ENCODE results near the gene SLC6A16.
A peak's percentile ranks its signal among the peaks of the same experiment; 100 is the strongest.
"Not testable (repeated sequence)": the region's sequence is repeated elsewhere in the genome, so short reads cannot be mapped to it uniquely, and the experiment has no call there.

Gene SLC6A16

DNA sequence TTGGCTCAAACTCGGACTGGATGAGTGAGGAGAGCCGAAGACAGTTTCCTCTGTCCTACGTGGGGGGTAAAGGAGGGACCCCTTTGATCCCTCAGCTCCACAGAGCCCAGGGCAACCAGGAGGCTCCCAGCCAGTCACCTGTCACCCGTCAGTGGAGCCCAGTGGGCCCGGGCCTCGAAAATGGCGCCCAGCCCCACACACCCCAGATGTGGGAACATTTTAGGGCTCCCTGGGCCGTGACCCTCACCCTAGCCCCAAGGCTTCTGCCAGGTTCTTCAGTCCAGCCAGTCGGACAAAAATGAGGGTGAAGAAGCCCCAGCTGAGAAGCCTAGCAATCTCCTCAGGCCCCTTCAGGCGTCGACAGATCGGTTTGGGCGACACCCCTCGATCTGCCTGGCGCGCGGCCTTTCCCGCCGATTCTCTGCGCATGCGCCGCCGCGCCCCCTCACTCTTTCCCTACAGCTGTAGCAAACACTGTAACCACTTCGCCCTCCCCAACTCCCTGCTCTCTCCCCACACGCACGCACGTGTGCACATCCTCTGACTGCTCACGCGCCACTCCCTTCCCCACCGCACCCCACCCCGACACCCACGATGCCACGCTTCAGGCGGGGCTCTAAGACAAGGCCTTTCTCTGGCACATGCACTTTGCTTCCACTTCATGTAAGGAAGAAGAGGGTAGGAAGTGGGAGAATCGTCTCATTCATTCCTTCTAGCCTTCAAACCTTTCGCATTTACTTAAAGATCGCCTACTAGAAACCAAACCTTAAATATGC is at the start of gene SLC6A16:
Gene SLC6A16 (minus strand): TSS at position 391 of the 776 bp plus-strand sequence. CDS start 13,844 bp downstream, outside the sequence.
- no peak for DNase-seq

DNA sequence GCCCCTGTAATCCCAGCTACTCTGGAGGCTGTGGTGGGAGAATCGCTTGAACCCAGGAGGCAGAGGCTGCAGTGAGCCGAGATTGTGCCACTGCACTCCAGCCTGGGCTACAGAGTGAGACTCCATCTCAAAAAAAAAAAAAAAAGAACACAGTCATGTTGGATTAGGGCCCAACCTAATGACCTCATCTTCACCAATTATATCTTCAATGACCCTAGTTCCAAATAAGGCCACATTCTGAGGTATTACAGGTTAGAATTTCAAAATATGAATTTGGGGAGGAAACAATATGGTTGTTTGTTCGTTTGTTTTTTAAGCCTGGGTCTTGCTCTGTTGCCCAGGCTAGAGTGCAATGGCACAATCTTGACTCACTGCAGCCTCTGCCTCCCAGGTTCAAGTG is 48.2 kb upstream of the SLC6A16 start:
- not testable (repeated sequence) for DNase-seq

DNA sequence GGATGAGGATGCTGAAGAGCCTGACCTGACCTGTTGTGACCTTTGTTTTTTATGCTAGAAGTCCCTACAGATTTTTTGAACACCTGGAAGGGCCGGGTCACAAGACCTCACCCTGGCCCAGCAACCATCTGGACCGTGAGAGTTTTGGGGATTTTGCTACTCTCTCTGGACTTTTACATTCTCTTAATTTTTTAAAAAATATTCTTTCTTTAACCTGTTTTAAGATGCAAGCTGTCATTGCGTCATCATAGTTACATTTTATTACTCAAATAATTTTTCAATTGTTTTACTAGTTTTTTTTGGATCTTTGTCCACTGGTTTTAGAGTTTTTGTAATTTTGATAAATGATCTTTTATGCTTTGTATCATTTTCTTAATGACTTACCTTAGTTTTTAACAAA is 46.2 kb upstream of the SLC6A16 start:
- DNase-seq = no peak

DNA sequence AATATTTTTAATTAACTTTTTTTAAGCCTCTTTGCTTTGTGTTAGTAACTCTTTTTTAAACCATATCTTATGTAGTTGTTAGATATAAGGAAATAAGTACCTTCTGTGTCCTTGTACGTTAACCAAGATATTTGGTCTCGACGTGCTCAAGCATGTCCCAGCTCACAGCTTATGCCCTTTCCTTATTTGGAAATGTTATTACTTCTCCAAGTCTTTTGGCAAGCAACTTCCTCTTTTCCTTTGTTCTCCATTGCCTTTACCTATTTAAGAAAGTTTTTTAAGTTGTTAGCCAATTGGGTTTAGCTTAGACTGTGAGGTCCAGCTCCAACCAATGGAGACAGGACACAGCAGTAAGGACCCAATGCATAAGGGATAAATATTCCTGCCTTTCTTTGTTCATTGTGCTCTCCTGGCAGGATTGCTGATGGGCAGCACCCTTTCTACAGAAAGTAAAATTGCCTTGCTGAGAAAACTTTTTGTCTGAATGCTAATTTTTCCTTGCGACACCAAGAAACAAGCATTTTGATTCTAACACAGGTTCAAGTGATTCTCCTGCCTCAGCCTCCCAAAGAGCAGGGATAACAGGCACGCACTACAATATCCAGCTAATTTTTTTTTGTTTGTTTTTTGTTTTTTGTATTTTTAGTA is 43.8 kb upstream of the SLC6A16 start:
- no peak for DNase-seq

- DNase-seq = no peak
Measured at GRCh38 chr19:49366110-49366509, 41.1 kb upstream of the SLC6A16 start.

DNA sequence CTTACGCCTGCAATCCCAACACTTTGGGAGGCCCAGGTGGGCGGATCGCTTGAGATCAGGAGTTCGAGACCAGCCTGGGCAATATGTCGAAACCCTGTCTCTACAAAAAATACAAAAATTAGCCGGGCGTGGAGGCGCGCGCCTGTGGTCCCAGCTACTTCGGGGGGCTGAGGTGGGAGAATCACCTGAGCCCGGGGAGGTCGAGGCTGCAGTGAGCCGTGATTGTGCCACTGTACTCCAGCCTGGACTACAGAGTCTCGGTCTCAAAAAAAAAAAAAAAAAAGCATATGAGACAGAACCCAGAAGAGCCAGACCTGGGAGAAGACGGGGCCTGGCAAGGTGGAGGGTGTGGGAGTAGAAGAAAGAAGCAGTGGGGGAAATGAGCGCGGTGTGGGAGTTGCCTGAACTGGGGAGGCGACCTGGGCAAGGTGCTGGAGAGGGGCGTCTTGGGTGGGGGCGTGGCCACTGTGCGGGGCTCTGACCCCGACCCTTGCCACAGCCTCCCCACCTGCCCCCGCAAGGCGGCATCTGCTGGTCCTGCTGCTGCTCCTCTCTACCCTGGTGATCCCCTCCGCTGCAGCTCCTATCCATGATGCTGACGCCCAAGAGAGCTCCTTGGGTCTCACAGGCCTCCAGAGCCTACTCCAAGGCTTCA is 39.2 kb upstream of the SLC6A16 start:
- DNase-seq = no peak

DNA sequence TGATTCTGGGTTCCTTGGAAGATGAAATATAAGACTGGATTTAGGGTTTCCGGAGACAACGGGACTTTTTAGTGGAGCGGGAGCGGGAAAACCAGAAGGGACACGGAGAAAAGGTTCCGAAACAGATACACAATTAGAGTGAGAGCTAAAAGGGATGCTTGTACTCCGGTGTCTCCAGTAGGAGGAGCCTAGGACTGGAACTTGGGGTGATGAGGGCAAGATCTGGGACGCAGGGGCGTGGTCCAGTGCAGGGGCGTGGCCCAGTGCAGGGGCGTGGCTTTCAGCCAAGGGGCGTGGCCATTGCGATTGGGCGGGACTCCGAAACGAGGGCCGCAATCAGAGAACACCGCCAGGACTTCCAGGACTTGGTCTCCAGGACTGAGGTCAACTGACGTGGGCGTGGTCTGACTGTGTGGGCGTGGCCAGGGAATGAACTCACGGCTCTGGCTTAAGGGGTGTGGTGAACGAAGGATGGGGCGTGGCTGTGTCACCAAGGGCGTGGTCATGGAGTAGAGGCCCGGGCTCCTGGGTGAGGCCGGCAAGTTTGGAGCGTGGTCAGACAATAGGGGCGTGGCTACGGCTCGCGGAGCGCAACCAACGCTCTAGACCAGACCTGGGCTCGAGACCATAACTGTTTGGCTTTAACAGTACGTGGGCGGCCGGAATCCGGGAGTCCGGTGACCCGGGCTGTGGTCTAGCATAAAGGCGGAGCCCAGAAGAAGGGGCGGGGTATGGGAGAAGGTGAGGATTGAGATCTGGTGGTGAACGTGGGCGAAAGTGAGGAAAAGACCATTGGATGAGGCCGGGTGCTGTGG is 38.5 kb upstream of the SLC6A16 start, which contains the start of gene DKKL1:
Gene DKKL1 (plus strand): TSS at position 610 of the 815 bp plus-strand sequence. CDS start 122 bp downstream, at position 732.
- DNase-seq = peak; percentile 98

- DNase-seq = no peak
Measured at GRCh38 chr19:49362929-49363267, 37.9 kb upstream of the SLC6A16 start.

GRCh38 chr19:49362048-49362928 is 37.3 kb upstream of the SLC6A16 start, which contains the start of gene TEAD2:
TEAD2 (minus strand) TSS chr19:49362416; CDS start chr19:49360075, 2,341 bp downstream.
- peak; percentile 47 for DNase-seq

GRCh38 chr19:49361438-49362047 is 36.6 kb upstream of the SLC6A16 start:
- DNase-seq = peak; percentile 57

GRCh38 chr19:49359851-49360820 is 35.1 kb upstream of the SLC6A16 start:
- no peak for DNase-seq

DNA sequence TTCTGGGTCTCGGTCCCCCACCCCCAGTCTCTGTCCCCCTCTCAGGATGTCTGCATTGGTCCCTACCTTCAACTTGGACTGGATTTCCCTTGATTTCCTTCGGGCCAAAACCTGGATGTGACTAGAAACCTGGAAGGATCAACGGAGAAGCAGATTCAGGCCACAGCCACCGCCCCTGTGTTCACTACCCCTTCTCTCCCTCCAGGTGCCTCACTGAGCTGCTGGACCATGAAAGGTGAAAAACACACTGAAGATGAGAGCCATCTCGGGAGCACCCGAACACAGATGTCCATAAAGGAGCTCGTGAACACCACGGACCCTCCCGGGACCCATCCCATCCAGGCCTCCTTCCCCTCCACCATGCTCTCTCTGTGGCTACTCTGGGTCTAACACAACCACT is 32.2 kb upstream of the SLC6A16 start:
- no peak for DNase-seq

DNA sequence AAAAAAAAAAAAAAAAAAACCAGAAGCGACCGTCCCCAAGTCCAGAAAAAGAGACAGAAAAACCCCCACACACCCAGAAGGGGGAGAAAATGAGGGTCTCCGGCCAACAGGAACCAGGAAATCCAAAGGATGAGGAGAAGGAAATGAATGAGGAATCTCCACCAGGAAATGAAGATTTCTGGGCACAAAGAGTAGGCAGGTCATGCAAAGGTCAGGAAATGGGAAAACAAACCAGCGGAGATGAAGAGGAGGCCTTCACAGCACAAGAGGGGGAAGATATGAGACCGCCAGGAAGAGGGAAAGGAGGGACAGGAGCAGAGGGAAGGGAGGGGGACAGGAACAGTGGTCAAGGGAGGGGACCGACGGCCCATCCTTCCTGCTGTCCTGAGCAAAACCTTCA is 31.4 kb upstream of the SLC6A16 start:
- no peak for DNase-seq

GRCh38 chr19:49355909-49356353 is 30.9 kb upstream of the SLC6A16 start:
- DNase-seq = no peak

- no peak for DNase-seq
Measured at GRCh38 chr19:49349567-49349966, 24.6 kb upstream of the SLC6A16 start.

GRCh38 chr19:49348305-49349189 is 23.6 kb upstream of the SLC6A16 start:
- no peak for DNase-seq

GRCh38 chr19:49347835-49348234 is 22.8 kb upstream of the SLC6A16 start:
- peak; percentile 57 for DNase-seq

- DNase-seq = no peak
Measured at GRCh38 chr19:49347191-49347590, 22.2 kb upstream of the SLC6A16 start.

All from HCEC 1CT (cell line).